GM23338 (cell line): ENCODE results near the gene SGO1. TPM values are rescaled to one million over a fixed set of nuclear protein-coding genes. Genes with fewer than 3 reads are reported as not detected.

ENCODE experiments used
- ATAC-seq: fragments of 200-7000 bp; cut with Tn5 transposase; 3 replicates; pipeline ENCODE4 v1.9.1; 2020
- DNase-seq: peaks from one replicate; pipeline ENCODE4 v3.0.0-alpha.2; 2015; ENCODE audit warnings: low spot score
- H2AFZ ChIP-seq: fragments of 200-600 bp; sonication (generic); 2 replicates; pipeline ENCODE4 v1.8.0; 2016; ENCODE audit warnings: antibody characterized with exemption, mild to moderate bottlenecking, moderate library complexity
- H3F3A ChIP-seq: fragments of 200-600 bp; sonication (generic); replicated peaks from 2 replicates; pipeline ENCODE4 v1.8.0; 2017; ENCODE audit warnings: antibody characterized with exemption, mixed run types, low read depth
- H3K27ac ChIP-seq: fragments of 200-600 bp; sonication (generic); 2 replicates; pipeline ENCODE4 v1.6.1; 2016; ENCODE audit warnings: low read depth
- H3K27me3 ChIP-seq: fragments of 200-600 bp; sonication (generic); 2 replicates; pipeline ENCODE4 v1.8.0; 2016; ENCODE audit warnings: mild to moderate bottlenecking, mixed run types, moderate library complexity; ENCODE audit not compliant: insufficient read depth
- H3K36me3 ChIP-seq: fragments of 200-600 bp; sonication (generic); 2 replicates; pipeline ENCODE4 v1.8.0; 2016; ENCODE audit warnings: mild to moderate bottlenecking; ENCODE audit not compliant: insufficient read depth
- H3K4me1 ChIP-seq: fragments of 200-600 bp; sonication (generic); 2 replicates; pipeline ENCODE4 v1.8.0; 2016; ENCODE audit warnings: mild to moderate bottlenecking, moderate library complexity; ENCODE audit not compliant: insufficient read depth
- H3K4me2 ChIP-seq: fragments of 200-600 bp; sonication (generic); 2 replicates; pipeline ENCODE4 v1.7.1; 2017; ENCODE audit warnings: mixed run types
- H3K4me3 ChIP-seq: fragments of 200-600 bp; sonication (generic); 2 replicates; pipeline ENCODE4 v1.6.1; 2016; ENCODE audit warnings: mixed run types
- H3K79me2 ChIP-seq: fragments of 200-600 bp; sonication (generic); replicated peaks from 2 replicates; pipeline ENCODE4 v1.8.0; 2017; ENCODE audit warnings: mild to moderate bottlenecking; ENCODE audit not compliant: insufficient read depth
- H3K9me2 ChIP-seq: fragments of 200-600 bp; sonication (generic); 2 replicates; pipeline ENCODE4 v1.8.0; 2017; ENCODE audit not compliant: insufficient read depth
- H4K20me1 ChIP-seq: fragments of 200-600 bp; sonication (generic); replicated peaks from 2 replicates; pipeline ENCODE4 v1.8.0; 2017; ENCODE audit warnings: mild to moderate bottlenecking; ENCODE audit not compliant: insufficient read depth
- H3K27ac Mint-ChIP-seq: 2 replicates; pipeline ENCODE4 v1.8.0; 2020; ENCODE audit warnings: inconsistent platforms, mild to moderate bottlenecking, moderate library complexity, mixed read lengths
- H3K27me3 Mint-ChIP-seq: 3 replicates; pipeline ENCODE4 v1.8.0; 2022; ENCODE audit warnings: low read depth, mild to moderate bottlenecking, moderate library complexity, mixed read lengths, inconsistent platforms; ENCODE audit not compliant: insufficient read depth, poor library complexity
- H3K36me3 Mint-ChIP-seq: 3 replicates; pipeline ENCODE4 v1.8.0; 2021; ENCODE audit warnings: low read depth, mild to moderate bottlenecking, inconsistent platforms, moderate library complexity, mixed read lengths
- H3K4me1 Mint-ChIP-seq: 3 replicates; pipeline ENCODE4 v1.8.0; 2020; ENCODE audit warnings: mild to moderate bottlenecking, inconsistent platforms, mixed read lengths
- H3K4me3 Mint-ChIP-seq: 3 replicates; pipeline ENCODE4 v1.8.0; 2021; ENCODE audit warnings: moderate library complexity, mild to moderate bottlenecking, inconsistent platforms, mixed read lengths
- H3K9me3 Mint-ChIP-seq: 3 replicates; pipeline ENCODE4 v1.8.0; 2020; ENCODE audit warnings: moderate library complexity, mild to moderate bottlenecking, inconsistent platforms, mixed read lengths
- CREB1 ChIP-seq: fragments of 250-450 bp; sonication (Bioruptor Pico); IDR thresholded peaks from 2 replicates; pipeline ENCODE4 v1.5.0; 2020; ENCODE audit warnings: low read depth, mild to moderate bottlenecking, moderate library complexity
- CTCF ChIP-seq, 2 experiments: fragments of 200-600 bp in 1 of 2; sonication (generic) in 1 of 2; conservative IDR thresholded peaks; 2 replicates each; pipeline versions ENCODE4 v1.5.1 to v1.6.1; 2016 to 2017; ENCODE audit warnings: antibody characterized with exemption in 2 of 2, low read depth in 2 of 2, mild to moderate bottlenecking in 2 of 2, moderate library complexity in 1 of 2
- ETS1 ChIP-seq: IDR thresholded peaks from 2 replicates; pipeline ENCODE4 v1.6.1; 2016; ENCODE audit warnings: antibody characterized with exemption
- EZH2 ChIP-seq: fragments of 200-600 bp; sonication (generic); IDR thresholded peaks from one replicate; pipeline ENCODE4 v1.8.0; 2017; ENCODE audit warnings: antibody characterized with exemption, mild to moderate bottlenecking, low read depth; ENCODE audit not compliant: unreplicated experiment
- EZH2phosphoT487 ChIP-seq: fragments of 200-600 bp; sonication (generic); IDR thresholded peaks from one replicate; pipeline ENCODE4 v1.8.1; 2018; ENCODE audit warnings: antibody characterized with exemption; ENCODE audit not compliant: unreplicated experiment
- JUNB ChIP-seq: IDR thresholded peaks from one replicate; pipeline ENCODE4 v1.6.1; 2016; ENCODE audit warnings: antibody characterized with exemption; ENCODE audit not compliant: unreplicated experiment
- NANOG ChIP-seq: IDR thresholded peaks from 2 replicates; pipeline ENCODE4 v1.6.1; 2016; ENCODE audit warnings: antibody characterized with exemption, borderline replicate concordance
- POLR2AphosphoS5 ChIP-seq: IDR thresholded peaks from 2 replicates; pipeline ENCODE4 v1.6.1; 2016; ENCODE audit warnings: antibody characterized with exemption, low read depth
- REST ChIP-seq: IDR thresholded peaks from one replicate; pipeline ENCODE4 v1.6.1; 2018; ENCODE audit warnings: antibody characterized with exemption; ENCODE audit not compliant: unreplicated experiment
- STAT1 ChIP-seq: IDR thresholded peaks from one replicate; pipeline ENCODE4 v1.6.1; 2016; ENCODE audit warnings: antibody characterized with exemption; ENCODE audit not compliant: unreplicated experiment
- ZNF114 ChIP-seq: fragments of 250-450 bp; sonication (Bioruptor Pico); IDR thresholded peaks from 2 replicates; pipeline ENCODE4 v1.5.0; 2020; ENCODE audit warnings: mild to moderate bottlenecking, moderate library complexity
- ZNF331 ChIP-seq: fragments of 250-450 bp; sonication (Bioruptor Pico); IDR thresholded peaks from 2 replicates; pipeline ENCODE4 v1.5.0; 2020; ENCODE audit warnings: low read depth, mild to moderate bottlenecking, moderate library complexity
- polyA plus RNA-seq: library from polyadenylated mRNA; unstranded; fragments of >200 nt; fragmentation: Nextera tagmentation; extraction: Ambion mirVana; gene quantifications from 2 replicates; pipeline ENCODE4 v1.2.1, GENCODE V29; 2016
- total RNA-seq: library from RNA; depleted of rRNA; stranded (reverse); fragments of >200 nt; shearing (Covaris generic); gene quantifications from 2 replicates; pipeline ENCODE4 v1.2.3, GENCODE V29; 2014

Gene SGO1
- total and polyA plus RNA-seq, 2 experiments from 2014 or later, result 33.0 to 128 TPM

GRCh38 chr3:20190991-20191390, 5.0 kb upstream of the SGO1 start:
- Mint-ChIP-seq H3K27ac (no peak overlapping the region), H3K36me3 (no peaks in the 10 kb centered on the region), H3K9me3 (no peaks in the 10 kb centered on the region; the same call in 2 of the 3 replicates), H3K27me3 (no peaks in the 10 kb centered on the region), H3K4me3 (no peak overlapping the region), H3K4me1 (peaks cover 3% of the 10 kb centered on the region; the same call in 1 of the 3 replicates)
- H3K4me1 ChIP-seq, result no peaks in the 10 kb centered on the region
- DNase-seq, result peak; percentile 64
- no peak overlapping the region for H3K27ac ChIP-seq
- no peak for TF ChIP-seq JUNB
- peak; percentile 15 to 38; a peak in 2 of 4 replicates for TF ChIP-seq CTCF (conservative IDR thresholded peaks at IDR 0.05; ENCODE audit: low read depth in 2 of 2)
- ATAC-seq, result peak; percentile 11; the same call in 1 of the 3 replicates
- no peaks in the 10 kb centered on the region for H3K36me3 ChIP-seq
- no peak overlapping the region for H2AFZ ChIP-seq
- H3K4me3 ChIP-seq, result no peak overlapping the region
- H3K9me2 ChIP-seq, result no peaks in the 10 kb centered on the region
- no peaks in the 10 kb centered on the region for H4K20me1 ChIP-seq
- H3K79me2 ChIP-seq, result no peaks in the 10 kb centered on the region
- no peaks in the 10 kb centered on the region for H3F3A ChIP-seq
- no peaks in the 10 kb centered on the region for H3K27me3 ChIP-seq
- H3K4me2 ChIP-seq, result no peak overlapping the region

- no peaks in the 10 kb centered on the region for H3K9me2 ChIP-seq
- no peak for ATAC-seq
- peak overlapping the region; percentile 99 for H3K4me3 ChIP-seq
- no peak overlapping the region for H3K4me3 Mint-ChIP-seq
- no peaks in the 10 kb centered on the region for H4K20me1 ChIP-seq
- TF ChIP-seq CREB1 (CRISPR knock-in tag) (no peak), JUNB (no peak), REST (no peak), POLR2AphosphoS5 (no peak), ZNF114 (CRISPR knock-in tag) (no peak), STAT1 (no peak), EZH2phosphoT487 (no peak), EZH2 (no peak), ETS1 (no peak), CTCF (conservative IDR thresholded peaks at IDR 0.05; ENCODE audit: low read depth in 2 of 2) (no peak), ZNF331 (CRISPR knock-in tag) (no peak), NANOG (no peak)
- peaks cover 28% of the 10 kb centered on the region for H3K79me2 ChIP-seq
- peak overlapping the region; percentile 80 for H3K4me2 ChIP-seq
- no peaks in the 10 kb centered on the region for H3K27me3 ChIP-seq
- peaks cover 22% of the 10 kb centered on the region for H3K36me3 Mint-ChIP-seq
- no peak overlapping the region for H3K27ac Mint-ChIP-seq
- H3K27ac ChIP-seq, result peak overlapping the region; percentile 91
- H3K4me1 Mint-ChIP-seq, result peaks cover 6% of the 10 kb centered on the region; the same call in 2 of the 3 replicates
- H3K36me3 ChIP-seq, result peaks cover 18% of the 10 kb centered on the region
- H3K4me1 ChIP-seq, result peaks cover 10% of the 10 kb centered on the region; the same call in 1 of the 2 replicates
- no peaks in the 10 kb centered on the region for H3F3A ChIP-seq
- no peaks in the 10 kb centered on the region for H3K9me3 Mint-ChIP-seq
- peak; percentile 21 for DNase-seq
- no peaks in the 10 kb centered on the region for H3K27me3 Mint-ChIP-seq
- peak overlapping the region; percentile 52; the same call in 1 of the 2 replicates for H2AFZ ChIP-seq
Measured at GRCh38 chr3:20186600-20187004, 596 bp upstream of the SGO1 start.
